HG03175 (cell line): Measurements from ENCODE around the gene ACE.

Experiments used
- ATAC-seq: cut with Tn5 transposase; IDR thresholded peaks from one replicate; pipeline ENCODE4 v1.9.1; 2021; ENCODE audit warnings: mild to moderate bottlenecking, moderate library complexity; ENCODE audit not compliant: unreplicated experiment

The ACE gene

DNA sequence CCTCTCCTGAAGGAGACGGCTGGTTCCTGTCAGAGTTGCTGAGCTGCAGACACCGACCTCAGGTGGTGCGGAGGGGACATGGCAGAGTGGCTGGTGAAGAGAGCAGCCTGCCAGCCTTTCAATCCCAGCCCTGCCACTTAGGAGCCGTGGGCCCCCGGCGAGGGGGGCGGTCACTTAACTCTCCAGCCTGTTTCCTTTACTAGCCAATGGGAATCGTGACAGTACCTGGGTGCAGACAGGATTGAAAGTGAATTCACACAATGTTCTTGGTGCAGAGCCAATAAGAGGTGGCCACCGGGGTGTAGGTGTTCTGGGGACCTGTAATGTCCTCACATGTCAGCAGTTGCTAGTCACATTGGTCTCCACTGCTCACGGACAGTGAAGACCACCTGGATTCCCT, 13.5 kb downstream of the ACE start:
- no peak for ATAC-seq

GRCh38 chr17:63490858-63491400, 14.1 kb downstream of the ACE start:
- ATAC-seq: no peak

DNA sequence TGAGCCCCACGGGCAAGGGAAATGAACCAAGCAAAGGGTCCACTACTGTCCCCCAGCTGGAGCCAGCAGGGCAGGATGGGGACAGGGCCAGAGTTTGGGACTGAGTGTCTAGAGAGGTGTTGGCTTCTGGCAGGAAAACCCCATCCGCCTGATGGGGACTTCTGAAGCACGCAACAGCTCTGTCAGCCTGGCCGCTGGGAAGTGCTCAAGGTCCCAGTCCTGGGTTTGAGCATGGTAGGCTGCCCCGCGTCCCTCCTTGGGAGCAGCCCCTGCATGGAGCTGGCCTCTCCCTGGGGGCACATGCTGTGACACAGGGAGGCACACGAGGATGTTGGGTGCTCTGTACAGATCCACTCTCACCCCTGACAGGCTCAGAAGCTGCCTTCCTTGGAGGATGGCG, 14.6 kb downstream of the ACE start:
- ATAC-seq: no peak

DNA sequence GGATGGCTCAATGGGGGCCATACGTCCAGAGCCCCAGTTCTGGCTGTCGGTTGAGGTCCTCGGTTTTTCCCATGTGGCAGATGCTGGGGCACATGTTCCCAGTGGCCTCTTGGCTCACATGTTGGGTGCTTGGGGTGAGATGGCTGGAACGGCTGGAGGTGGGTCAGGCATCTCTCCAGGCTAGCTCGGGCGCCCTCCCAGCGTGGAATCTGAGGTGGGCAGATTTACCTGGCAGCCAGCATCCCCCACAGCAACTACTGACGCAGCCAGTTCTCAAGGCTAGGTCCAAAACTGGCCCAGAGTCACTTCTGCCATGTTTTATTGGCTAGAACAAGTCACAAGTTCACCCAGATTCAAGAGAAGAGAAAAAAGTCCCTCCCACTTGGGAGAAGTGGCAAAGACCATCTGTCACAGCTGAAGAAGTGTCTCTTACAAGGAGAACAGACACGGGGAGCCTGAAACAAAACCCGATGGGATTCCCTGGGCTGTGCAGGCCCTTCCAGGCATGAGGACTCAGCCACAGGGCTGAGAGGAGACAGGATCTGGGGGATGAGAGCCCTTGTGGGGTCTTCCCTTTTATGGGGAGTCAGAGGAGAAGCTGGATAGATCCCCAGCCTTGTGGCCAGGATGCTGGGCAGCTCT, 15.2 kb downstream of the ACE start:
- no peak for ATAC-seq

DNA sequence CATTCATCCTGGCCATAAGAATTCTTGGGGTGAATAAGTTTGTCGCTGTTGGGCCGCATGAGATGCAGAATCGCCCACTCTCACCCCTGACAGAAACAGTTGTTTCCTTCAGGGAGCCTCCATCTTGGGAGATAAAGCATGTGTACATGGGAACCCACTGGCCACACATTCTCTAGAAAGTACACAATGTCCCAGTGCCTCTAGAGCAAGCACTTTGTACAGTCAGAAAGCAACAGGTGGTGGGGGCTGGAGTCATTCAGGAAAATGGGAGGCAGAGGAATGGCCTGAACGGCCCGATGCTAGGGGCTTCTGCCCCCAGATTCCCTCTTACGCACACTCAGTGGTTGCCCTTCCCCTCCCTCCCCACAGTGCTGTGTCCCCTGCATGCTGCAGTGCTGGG, 16.1 kb downstream of the ACE start:
- no peak for ATAC-seq

- ATAC-seq: no peak
Measured at GRCh38 chr17:63493411-63493810, 16.6 kb downstream of the ACE start.

- no peak for ATAC-seq
Measured at GRCh38 chr17:63494300-63494928, 17.6 kb downstream of the ACE start.

GRCh38 chr17:63495491-63495890, 18.6 kb downstream of the ACE start:
- no peak for ATAC-seq

- ATAC-seq: no peak
Measured at GRCh38 chr17:63496177-63496576, 19.3 kb downstream of the ACE start.

DNA sequence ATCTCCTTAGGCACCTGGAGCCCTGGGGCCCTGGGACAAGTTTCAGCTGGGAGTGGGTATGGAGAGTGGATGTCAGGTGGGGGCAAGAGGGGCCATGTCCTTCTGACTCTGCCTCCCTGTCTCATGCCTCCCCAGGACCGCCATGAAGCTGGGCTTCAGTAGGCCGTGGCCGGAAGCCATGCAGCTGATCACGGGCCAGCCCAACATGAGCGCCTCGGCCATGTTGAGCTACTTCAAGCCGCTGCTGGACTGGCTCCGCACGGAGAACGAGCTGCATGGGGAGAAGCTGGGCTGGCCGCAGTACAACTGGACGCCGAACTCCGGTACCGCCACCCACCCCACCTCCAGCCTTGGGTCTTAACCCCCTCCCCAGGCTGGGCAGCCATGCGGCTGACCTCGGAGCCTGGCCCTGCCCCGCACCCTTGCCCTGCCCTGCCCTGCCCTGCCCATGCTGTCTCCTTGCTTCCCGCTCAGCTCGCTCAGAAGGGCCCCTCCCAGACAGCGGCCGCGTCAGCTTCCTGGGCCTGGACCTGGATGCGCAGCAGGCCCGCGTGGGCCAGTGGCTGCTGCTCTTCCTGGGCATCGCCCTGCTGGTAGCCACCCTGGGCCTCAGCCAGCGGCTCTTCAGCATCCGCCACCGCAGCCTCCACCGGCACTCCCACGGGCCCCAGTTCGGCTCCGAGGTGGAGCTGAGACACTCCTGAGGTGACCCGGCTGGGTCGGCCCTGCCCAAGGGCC, 20.0 kb downstream of the ACE start:
- ATAC-seq: no peak

DNA sequence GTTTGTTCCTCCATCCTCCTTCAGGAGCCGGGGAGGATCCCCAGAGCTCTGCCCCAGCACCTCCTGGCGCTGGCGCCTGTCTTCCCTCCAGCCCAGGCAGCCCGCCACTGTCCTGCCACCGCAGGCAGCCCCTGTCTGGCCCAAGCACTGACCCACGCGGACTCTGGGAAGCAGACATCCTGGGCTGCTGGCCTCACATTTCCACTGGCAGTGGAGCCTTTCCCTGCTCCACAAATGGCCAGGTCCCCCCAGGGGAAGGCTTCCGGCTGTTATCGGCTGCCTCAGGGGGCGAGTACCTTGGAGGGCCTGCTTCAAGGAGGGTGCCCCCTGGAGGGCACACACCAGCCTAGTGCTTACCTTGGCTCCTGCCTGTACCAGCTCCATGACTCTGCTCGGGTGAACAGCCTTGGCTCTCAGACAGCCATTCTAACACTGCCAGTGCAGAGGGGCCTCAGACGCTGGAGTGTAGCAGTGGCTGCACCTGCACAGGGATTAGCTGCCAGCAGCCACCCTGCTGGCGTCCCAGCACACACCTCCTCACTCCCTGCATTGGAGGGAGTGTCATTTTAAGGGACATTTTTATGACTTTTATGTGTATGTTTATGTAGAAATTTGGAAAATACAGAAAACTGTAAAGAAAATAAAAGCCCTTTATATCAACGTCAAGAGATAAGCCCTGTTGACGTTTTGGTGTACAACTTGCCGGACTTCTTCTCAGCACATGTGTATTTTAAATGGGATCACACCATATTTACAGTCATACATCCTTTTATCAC, 21.0 kb downstream of the ACE start:
- no peak for ATAC-seq

DNA sequence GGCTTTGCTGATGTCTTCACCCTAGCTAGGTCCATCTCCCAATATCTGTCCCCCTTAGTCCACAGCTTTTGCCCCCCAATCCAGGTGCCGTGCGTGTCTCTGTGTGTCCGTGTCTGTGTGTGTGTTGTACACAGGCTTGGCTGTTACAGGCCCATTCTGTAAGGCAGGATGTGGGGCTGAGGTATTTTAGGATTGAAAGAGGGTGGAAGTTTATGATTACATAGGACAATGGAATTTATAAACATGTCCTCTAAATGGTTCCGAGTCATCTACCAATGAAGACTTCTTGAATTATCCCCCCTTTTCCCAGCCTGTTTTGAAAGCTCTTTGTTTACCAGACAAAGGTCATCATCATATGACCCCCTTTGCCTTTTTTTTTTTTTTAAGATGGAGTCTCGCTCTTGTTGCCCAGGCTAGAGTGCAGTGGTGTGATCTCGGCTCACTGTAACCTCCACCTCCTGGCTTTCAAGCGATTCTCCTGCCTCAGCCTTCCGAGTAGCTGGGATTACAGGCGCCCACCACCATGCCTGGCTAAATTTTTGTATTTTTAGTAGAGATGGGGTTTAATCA, 21.9 kb downstream of the ACE start:
- no peak for ATAC-seq

DNA sequence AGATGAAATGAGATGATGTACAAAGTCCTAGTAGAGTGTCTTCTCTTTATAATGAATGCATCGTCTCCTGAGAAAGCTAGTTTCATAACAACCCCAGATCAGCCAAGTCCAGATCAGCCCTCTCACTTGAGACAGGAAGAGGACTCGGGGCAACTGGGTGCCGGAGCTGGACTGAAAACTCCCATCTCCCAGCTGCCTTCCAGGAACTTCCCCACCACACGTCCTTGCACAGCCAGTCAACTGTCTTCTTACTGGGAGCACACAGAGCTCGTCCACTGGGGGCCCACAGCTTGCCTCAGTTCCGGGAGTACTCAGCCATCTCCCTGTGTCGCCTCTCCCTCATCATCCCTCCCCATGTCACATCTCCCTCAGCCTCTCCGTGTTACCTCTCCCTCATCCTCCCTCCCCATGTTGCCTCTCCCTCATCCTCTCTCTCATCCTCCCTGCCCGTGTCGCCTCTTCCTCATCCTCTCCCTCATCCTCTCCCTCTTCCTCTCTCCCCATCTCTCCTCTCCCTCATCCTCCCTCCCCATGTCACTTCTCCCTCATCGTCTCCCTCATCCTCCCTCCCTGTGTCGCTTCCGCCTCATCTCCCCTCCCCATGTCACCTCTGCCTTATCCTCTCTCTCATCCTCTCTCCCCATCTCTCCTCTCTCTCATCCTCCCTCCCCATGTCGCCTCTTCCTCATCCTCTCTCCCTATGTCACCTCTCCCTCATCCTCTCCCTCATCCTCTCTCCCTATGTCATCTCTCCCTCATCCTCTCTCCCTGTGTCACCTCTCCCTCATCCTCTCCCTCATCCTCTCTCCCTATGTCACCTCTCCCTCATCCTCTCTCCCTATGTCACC, 23.9 kb downstream of the ACE start:
- ATAC-seq: no peak

DNA sequence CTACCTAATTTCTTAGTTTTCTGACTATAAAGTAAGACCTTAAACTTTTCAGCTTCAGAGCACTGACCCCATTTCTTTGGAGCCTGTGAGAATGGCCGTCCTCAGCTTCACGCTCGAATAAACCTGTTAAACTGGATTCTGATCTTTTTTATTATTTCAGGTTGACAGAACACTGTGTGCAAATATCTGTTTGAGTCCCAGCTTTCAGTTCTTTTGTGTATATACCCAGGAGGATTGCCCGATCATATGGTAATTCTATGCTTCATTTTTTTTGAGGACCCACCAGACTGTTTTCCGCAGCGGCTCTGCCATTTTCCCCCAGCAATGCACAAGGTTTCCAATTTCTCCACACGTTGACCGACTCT, 26.5 kb downstream of the ACE start:
- no peak for ATAC-seq

DNA sequence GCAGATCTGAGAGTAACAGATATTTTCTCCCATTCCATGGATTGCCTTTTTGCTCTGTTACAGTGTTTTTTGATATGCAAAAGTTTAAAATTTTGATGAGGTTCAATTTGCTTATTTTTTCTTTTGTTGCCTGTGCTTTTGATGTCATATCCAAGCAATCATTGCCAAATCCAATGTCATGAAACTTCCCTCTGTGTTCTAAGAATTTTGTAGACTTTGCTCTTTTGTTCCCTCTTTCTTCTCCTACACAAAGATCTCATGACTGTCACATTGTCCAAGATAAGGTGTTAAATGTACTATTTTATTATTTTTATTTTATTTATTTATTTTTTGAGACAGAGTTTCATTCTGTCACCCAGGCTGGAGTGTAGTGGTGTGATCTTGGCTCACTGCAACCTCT, 27.4 kb downstream of the ACE start:
- ATAC-seq: no peak

GRCh38 chr17:63505341-63505740, 28.5 kb downstream of the ACE start:
- ATAC-seq: no peak

DNA sequence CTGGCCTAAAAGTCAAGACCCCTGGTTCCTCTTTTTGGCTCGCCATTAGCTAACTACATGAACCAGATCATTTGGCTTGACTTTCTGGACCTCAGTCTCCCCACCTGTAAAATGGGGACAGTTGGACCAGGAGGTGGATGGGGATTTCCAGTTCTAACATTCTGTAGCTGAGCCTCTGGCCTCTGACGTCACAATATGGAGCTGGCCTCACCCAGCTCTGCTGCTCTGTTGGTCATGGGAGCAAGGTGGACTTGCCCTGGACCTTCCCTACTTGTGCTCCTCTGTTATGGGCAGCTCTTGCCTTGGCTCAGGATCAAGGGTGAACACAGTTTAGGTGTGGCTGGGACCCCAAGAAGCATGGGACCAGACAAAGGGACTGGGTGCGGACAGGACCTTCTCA, 29.8 kb downstream of the ACE start:
- ATAC-seq: no peak

GRCh38 chr17:63511331-63511730, 34.5 kb downstream of the ACE start:
- ATAC-seq: no peak

DNA sequence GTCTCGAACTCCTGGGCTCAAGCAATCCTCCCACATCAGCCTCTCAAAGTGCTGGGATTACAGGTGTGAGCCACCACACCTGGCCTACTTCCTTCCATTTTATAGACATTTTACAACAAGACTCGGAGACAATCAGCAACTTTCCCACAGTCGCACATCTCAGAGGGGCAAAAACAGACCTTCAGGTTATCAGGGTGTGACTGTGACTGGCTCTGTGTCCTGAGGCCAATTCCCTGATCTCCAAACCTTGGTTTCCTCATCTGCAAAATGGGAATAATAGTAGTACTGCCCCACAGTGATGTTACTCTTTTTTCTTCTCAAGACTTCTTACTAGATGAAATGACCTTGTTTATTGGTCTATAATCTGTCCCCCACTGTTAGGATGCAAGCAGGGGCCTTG, 35.5 kb downstream of the ACE start:
- no peak for ATAC-seq
